Measurements from ENCODE around the gene KLHL22.

Gene KLHL22

DNA sequence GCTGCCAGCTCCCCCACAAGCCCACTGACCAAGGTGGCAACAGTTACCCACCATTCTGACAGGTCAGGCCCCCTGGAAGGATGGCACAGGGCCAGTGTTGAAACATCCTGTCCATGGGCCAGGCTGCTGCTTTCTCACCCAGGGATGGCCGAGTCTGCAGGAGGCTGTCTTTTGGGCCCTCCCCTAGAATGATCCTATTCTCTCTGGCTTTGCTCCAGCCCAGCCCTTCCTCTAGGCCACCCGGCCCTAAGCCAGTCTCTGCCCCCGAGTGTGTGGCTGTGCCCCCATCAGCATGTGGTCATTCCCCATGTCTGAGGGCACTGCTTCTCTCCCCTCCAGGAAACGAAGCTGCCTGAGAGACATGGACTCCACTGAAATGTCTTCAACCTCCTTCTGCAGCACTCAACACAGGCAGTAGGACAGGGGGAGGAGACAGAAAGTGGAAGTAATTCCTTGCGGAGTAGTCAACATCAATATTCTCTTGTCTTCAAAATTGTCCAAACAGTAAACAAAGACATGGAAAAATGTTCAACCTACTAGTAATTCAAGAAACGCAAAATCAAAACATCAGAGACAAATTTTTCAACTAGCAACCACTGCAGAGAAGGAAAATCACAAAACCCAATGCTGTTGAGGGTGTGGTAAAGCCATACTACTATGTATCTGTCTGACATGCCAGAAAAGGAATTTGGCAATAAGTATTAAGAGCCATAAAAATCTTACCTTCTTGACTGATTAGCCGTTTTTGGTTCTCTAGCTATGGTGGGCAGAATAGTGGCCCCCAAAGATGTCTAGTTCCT is 52.9 kb downstream of the KLHL22 start:
- no peak for DNase-seq

- DNase-seq, result no peak
Observed at GRCh38 chr22:20441631-20442484, 53.7 kb downstream of the KLHL22 start.

DNA sequence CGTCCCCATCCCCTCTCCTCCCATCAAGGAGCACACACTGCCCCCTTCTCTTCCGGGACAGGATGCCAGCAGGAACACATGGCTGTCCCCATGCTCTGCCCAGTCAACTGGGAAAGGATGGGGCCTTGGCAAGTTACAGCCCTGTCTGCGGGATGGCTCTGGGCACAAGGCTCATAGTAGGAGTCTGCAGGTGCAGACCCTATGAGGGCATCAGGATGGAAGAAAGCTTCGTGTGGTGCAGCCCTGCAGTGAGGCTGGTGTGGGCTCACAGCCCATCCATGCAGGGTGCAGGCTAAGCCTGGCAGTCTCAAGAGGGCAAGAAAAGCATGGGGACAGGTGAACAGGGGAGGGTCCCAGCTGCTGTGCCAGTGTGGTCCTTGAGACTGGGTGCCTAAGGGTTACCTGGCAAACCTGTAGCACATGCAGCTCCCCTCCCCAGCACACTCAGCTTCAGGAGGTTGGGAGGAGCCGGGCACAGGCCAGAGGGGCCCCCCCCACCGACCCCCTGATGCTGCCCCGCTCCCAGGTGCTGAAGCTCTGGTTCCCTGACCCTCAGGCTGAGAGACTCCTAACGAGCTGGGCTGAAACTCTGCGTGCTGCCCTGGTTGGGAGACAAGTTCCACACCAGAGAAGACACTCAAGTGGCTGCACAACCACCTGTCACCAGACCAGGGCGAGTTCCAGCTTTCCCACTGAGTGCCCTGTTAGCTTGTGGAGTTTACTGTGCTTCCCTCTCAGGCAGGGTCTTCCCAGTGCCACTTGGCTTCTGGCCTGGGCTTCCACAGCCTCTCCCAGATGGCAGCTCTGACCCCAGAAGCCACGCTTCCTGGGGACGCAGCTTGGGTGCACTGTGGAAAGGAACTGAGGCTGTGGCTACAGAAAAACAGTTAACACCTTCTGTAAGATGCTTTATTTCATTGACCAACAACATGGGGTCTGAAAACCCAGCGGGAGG is 54.7 kb downstream of the KLHL22 start:
- DNase-seq, result no peak

GRCh38 chr22:20439928-20440575 is 55.5 kb downstream of the KLHL22 start:
- no peak for DNase-seq

DNA sequence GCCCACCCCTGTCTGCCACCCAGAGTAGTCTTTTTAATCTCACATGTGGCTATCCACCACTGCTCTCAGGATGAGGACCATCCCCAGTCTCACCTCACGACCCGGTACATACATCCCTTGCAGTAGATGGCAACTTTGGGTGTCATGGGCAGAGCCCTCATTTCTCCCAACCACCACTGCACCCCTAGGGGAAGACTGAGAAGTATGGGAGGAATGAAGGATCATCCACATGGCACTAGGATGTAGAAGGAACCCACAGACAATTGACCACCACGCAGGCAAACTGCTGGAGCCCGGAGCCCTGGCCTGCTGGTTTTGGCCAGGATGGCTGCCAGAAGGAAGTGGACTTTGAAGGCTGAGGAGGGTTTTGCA is 56.1 kb downstream of the KLHL22 start:
- no peak for DNase-seq

DNA sequence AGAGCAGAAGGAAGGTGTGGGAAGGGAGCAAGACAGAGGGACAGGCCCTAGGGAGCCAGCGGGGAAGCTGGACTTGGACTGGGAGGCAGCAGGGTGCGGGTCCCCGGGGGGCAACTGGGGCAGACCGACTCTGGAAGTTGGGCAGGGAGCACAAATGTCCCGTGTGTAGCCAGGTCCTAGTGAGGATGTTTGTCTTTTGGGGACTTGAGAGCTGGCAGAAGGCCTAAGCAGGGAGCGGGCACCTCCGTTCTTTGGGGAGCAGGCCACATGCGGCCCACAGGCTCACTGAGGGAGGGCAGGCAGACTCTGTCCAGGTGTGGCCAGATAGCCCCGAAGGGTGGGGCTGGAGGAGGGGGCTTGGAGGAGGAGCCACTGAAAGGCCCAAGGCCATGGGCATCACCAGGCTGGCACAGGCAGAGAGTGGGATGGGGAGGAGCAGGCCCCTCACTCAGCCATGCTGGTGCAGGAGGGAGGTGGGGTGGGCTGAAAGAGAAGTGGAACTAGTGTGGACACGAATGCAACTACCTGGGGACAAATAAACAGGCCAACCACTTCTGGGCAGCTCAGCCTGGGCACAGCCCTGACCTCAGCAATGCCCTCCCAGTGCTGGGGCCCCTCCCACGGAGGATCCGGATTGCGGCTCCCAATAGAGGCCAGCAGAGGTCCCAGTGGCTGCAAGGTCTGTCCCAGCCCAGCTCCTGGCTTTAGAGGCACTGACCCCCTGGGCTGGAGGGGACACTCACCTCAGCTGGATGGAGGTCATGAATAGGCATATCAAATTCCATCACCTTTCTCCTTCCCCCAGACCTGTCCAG is 56.7 kb downstream of the KLHL22 start:
- DNase-seq, result no peak

GRCh38 chr22:20438427-20438677 is 57.2 kb downstream of the KLHL22 start:
- no peak for DNase-seq

DNA sequence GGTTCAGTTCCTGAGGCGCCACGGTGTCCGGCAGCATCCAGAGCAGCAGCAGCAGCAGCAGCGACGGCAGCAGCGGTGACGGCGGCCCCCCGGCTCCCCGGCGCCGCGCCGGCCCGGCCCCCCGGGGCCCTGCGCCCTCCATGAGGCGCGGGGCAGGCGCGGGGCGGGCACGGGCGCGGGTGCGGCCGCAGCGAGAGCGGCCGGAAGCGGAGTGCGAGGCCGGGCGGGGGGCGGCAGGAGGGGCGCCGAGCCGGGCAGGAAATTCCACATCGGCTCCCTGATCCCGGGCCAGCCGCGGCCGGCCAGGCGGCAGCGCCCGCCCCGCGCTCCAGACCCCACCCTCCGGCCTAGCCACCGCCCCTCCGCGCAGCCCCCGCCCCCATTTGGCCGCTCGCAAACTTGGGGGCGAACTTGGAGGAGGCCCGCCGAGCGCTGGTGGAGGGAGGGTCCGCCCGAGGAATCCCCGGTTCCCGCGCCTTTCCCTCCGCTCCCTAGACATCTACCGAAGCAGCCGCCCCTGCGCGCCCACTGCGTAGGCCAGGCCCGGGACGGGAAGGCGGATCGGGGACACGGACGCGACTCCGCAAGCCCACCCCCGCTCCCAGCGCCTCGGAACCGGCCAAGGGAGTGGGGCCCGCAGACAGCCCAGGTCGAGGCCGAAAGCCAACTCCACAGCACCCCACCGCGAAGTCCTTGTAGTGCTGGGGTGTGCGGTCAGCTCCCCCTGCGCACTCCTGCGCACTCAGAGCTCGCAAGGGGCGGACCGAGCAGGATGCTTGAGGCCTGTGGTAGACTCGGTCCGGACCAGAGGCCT is 57.8 kb downstream of the KLHL22 start, which contains the start of gene SCARF2:
SCARF2 (minus strand) TSS at position 213 of the 814 bp plus-strand sequence; CDS start at position 142, 71 bp downstream.
- no peak for DNase-seq

GRCh38 chr22:20436768-20437612 is 58.6 kb downstream of the KLHL22 start:
- no peak for DNase-seq

DNA sequence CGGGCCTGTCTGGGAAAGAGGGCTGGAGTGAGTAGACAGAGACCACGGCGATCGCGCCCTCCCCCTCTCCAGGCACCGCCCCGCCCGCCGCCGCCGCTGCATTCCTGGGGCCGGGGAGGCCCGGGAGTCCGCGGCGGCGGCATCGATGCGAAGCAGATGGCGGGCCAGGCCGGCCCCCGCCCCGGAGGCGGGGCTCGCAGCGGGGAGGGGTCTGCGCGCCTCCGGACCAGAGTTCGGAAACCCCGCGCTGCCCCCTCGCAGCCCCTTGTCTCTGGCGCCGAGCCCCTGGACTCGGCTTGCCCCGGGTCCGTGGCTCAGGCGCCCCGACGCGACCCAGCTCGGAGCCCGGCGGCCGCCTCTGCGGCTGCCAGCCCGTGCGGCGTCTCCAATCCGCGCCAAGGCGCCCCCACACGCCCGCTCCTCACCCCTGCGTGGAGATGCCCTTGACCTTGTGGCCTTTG is 59.3 kb downstream of the KLHL22 start:
- DNase-seq, result no peak

DNA sequence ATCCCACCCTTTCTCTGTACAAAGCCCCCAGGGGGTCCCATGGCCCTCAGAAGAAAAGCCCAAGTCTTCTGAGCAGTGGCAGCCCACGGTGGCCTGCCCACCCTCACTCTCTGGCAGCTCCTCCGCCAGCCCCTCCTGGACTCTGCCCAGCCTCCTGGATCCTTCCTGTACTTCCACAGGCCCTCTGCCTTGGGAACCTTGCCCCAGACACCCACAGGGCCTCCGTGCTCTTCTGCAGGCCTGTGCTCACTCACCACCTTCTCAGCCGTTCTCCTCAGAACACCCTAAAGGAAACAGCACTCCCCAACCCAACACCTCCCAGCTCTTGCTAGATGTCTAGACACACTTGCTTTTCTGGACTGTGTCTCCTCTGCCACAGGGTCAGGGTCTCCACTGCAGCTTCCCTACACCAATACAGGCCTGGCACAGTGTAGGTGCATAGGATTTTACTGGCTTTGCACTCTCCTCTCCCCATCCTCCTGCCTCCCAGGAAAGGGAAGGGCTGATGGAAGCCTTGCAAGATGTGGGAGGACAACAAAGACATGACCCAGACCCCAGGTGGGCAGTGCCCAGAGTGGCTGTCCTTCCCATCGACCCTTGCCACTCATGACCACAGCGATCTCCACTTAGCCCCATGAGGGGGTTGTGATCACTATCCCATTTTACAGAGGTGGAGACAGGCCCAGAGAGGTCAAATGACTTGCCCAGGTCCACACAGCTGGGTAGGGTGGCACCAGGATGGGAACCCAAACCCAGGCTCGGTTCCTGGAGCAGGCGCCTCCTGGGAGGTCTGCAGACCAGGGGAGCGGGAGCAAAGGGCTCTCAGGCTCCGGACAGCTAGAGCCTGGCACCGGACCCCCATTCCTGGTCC is 59.9 kb downstream of the KLHL22 start:
- DNase-seq, result no peak

DNA sequence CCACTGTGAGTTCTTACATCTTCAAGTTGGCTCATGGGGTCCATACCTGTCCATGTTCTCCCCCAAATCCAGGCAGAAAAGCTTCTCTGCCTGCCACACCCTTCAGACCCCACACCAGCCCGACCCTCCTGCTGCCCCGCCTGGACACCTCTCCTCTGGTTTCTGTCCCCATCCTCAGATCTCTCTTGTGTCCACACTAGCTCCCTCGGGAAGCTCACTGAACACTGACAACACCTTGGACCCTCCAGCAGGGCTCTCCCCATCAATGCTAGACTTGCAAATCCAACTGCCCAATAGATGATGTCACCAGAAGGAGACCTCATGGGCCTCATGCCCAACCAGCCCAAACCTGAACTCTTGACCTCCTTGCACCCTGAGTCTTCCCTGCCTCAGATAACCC is 60.8 kb downstream of the KLHL22 start:
- DNase-seq, result no peak

- DNase-seq, result no peak
Observed at GRCh38 chr22:20434264-20434751, 61.3 kb downstream of the KLHL22 start.

GRCh38 chr22:20433686-20434241 is 61.8 kb downstream of the KLHL22 start:
- DNase-seq, result no peak

DNA sequence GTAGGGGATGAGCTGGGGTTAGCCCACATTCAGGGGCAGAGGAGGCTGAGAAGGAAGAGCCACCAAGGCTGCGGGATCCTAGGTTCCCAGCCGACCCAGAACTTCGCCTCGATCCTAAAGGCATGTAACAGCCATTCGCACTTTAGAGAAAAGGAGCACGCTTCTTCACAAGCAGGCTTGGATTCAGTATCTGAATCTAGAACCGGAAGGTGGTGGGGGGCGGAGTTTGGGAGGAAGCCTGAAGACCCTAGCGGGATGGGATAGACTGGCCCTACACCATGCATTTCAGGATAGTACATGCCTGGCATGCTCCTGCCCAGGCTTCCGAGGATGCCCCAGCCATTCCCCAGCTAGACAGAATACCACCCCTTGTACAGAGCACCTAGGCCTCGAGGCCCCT is 62.4 kb downstream of the KLHL22 start:
- DNase-seq, result no peak

GRCh38 chr22:20432244-20432686 is 63.3 kb downstream of the KLHL22 start:
- no peak for DNase-seq

DNA sequence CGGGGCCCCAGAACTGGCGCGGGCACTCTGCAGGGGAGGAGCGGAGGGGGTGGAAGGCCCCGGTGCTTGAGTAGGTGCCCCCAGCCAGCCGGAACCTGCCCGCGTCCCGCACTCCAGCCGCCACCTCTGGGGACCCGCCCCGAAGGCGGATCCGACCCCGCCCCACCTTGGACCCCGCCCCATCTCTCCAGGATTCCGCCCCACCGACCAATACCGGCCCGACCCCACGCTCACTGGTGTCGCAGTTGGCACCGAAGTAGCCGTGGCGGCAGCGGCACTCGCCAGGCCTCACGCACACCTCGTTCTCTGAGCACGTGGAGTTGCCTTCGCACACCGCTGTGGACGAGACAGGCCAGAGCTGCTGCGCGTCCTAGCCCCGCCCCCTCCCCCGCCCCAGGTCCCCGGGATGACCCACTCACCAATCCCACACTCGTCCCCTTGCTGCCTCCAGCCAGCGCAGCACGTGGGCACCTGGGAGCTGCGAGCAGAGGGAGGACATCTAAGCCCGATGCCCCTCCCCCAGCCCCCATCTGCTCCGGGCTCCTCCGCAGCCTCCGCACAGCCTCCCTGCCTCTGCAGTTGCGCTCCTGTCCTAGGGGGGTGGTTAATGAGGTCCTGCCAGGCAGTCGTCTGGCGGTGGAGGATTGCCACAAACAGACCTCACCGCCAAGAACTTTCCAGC is 63.9 kb downstream of the KLHL22 start:
- DNase-seq, result no peak

All from activated effector memory CD4-positive, alpha-beta T cell treated with Interleukin-2 at 50 U/mL for 16 hours (primary cell).